Stimulated activated CD4-positive, alpha-beta T cell treated with anti-CD3 and anti-CD28 coated beads, Interleukin-1b, Interleukin-23, amount 100 ng/mL, for 48 hours (primary cell): ENCODE results near the gene PALM.
"Not testable (repeated sequence)": the region's sequence is repeated elsewhere in the genome, so short reads cannot be mapped to it uniquely, and the experiment has no call there.

Experiments used
- DNase-seq: peaks from one replicate; pipeline ENCODE4 v3.0.0-alpha.2; 2020

PALM gene

GRCh38 chr19:679418-680286 lies 29.1 kb upstream of the PALM start:
- DNase-seq = peak; percentile 31

DNA sequence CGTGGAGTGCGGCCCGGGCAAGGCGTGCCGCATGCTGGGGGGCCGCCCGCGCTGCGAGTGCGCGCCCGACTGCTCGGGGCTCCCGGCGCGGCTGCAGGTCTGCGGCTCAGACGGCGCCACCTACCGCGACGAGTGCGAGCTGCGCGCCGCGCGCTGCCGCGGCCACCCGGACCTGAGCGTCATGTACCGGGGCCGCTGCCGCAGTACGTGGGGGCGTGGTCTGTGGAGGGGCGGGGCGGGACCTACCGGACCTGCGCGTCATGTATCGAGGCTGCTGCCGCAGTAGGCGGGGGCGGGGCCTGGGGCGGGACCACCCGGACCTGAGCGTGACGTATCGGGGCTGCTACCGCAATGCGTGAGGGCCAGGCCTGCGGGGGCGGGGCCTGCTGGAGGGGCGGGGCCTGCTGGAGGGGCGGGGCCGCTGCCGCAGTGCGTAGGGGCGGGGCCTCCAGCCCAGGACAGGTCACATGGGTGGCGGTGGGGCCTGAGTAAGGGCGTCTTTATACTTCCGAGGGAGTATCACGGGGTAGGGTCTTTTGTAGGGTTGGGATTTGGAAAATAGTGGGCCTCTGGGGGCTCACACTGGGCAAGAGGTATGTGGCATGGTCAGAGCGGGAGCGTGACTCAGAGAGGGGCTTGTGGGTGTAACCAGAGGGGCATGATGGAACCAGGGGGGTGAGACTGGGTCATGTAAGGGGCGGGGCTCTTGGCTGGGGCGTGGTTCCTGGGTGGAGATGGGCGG lies 28.3 kb upstream of the PALM start:
- DNase-seq = peak; percentile 100

DNA sequence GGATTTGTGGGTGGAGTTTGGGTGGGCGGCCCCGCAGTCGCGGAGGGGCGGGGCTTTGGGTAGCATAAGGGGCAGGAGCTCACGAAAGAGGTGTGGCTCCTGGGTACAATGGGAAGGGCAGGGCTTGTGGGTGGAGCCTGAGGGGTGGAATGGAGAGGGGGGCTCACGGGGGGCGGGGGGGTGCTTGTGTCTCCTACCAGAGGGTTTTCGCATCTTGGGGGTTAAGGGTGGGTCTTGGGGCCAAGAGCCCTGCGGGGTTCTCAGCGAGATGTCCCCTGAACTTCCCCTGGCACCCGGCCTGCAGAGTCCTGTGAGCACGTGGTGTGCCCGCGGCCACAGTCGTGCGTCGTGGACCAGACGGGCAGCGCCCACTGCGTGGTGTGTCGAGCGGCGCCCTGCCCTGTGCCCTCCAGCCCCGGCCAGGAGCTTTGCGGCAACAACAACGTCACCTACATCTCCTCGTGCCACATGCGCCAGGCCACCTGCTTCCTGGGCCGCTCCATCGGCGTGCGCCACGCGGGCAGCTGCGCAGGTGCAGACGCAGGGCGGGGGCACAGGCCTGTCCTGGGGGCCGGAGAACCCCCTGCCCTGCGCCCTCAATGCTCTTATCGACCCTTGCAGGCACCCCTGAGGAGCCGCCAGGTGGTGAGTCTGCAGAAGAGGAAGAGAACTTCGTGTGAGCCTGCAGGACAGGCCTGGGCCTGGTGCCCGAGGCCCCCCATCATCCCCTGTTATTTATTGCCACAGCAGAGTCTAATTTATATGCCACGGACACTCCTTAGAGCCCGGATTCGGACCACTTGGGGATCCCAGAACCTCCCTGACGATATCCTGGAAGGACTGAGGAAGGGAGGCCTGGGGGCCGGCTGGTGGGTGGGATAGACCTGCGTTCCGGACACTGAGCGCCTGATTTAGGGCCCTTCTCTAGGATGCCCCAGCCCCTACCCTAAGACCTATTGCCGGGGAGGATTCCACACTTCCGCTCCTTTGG lies 27.4 kb upstream of the PALM start:
- DNase-seq = peak; percentile 97

DNA sequence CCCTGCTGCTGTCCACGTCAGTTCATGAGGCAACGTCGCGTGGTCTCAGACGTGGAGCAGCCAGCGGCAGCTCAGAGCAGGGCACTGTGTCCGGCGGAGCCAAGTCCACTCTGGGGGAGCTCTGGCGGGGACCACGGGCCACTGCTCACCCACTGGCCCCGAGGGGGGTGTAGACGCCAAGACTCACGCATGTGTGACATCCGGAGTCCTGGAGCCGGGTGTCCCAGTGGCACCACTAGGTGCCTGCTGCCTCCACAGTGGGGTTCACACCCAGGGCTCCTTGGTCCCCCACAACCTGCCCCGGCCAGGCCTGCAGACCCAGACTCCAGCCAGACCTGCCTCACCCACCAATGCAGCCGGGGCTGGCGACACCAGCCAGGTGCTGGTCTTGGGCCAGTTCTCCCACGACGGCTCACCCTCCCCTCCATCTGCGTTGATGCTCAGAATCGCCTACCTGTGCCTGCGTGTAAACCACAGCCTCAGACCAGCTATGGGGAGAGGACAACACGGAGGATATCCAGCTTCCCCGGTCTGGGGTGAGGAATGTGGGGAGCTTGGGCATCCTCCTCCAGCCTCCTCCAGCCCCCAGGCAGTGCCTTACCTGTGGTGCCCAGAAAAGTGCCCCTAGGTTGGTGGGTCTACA lies 25.9 kb upstream of the PALM start:
- no peak for DNase-seq

DNA sequence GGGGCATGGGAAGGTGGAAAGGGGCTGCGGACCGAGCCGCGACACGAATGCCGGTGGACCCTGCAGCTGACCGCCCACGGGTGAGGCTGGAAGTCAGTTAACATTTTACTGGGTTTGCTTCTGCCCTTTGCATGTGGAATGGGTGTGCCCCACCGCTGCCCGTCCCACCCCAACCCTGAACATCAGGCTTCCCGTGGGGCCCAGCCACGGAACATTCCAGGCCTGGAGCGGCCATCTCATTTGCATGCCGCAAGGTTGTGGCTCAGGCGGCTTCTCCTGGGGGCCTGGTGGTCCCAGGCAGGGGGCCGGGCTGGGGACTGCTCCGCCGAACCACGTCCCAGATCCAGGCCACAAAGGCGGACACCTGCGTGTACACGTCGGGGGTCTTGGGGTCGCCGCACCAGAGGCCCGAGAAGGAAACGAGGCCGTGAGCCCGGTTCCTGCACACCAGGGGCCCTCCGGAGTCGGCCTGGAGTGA lies 23.2 kb upstream of the PALM start:
- no peak for DNase-seq

DNA sequence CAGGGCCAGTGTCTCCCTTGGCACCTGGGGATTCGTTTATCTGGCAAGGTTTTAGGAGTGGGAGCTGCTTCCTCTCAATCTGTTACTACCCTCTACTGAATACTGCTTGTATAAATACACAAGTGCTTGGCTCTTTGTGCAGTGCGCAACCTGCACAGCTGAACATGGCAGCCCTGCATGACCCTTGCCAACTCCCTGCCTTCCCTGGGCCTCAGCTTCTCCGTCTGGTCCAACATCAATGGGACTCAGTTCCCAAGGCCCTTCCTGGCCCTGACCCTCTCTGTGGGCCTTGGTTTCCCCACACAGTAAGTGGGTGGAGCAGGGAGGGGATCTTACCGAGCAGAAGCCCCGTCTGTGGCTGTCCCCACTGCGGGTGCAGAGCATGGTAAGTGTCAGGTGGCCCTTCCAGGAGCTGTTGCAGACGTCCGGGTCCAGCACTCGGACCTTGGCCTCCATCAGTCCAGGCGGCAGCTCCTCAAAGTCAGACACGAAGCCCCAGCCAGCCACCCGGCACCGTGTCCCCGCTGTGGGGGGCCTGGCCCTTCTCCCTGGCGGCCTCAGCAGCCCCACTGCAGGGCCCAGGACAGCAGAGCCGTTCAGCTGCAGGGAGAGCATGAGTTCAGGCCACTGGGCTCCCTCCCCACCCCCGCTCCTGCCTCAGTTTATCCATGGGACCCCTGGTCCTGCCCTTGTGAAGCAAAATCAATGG lies 22.0 kb upstream of the PALM start:
- DNase-seq = no peak

- no peak for DNase-seq
Measured at GRCh38 chr19:687569-688166, 21.1 kb upstream of the PALM start.

DNA sequence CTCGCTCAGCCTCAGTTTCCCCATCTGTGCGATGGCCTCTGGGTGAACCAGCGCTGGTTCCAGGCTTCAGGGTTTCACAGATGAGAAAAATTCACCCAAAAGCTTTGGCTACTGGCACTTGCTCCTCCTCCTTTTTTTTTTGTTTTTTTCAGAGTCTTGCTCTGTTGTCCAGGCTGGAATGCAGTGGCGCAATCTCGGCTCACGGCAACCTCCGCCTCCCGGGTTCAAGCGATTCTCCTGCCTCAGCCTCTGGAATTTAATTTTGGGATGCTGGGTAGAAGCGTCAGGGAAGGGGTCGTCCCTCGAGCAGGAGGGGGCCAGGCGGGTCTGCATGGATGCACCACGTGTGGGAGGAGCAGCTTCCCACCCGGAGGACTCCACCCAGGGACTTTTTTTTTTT lies 20.5 kb upstream of the PALM start:
- no peak for DNase-seq

GRCh38 chr19:688992-689391 lies 19.7 kb upstream of the PALM start:
- no peak for DNase-seq

- DNase-seq = no peak
Measured at GRCh38 chr19:690203-690602, 18.5 kb upstream of the PALM start.

DNA sequence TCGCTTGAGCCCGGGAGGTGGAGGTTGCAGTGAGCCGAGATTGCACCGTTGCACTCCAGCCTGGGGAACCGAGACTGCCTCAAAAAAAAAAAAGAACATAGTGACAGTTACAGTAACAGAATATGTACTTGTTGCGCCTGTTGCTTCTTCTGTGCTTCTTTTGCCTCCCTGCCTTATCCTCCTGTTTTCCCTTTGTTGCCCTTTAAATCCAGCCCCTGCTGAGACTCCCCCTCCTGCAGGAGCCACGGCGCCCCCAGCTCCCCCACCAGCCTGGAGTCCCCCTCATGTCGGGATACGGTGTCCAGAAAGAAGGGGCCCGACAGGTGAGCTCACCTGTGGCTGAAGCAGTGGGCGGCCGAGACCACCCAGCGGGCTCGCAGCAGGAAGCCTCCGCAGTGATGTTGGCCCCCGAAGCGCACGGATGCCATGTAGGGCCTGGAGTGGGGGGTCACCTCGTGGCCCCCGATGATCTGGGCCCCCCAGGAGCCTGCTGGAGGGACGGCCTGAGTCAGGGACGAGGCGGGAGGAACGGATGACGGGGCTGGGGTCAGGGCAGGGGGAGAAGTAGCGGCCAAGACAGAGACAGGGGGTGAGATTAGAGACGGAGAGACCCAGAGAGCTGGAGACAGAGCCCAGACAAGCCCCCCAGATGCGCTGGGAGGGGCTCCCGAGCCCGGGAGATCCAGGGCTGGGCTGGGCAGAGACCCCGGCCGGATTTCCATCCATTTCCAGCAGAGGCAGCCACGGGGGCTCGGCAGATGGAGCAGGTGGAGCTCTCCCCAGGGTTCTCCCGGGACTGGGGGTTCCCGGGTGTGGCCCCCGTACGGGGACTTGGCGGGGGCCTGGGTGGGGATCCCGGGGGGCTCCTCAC lies 14.0 kb upstream of the PALM start:
- DNase-seq = no peak

GRCh38 chr19:695352-695949 lies 13.3 kb upstream of the PALM start, which contains the start of gene PRSS57:
PRSS57 (minus strand) TSS chr19:695452; CDS start chr19:695430, 22 bp downstream.
- no peak for DNase-seq

- DNase-seq = not testable (repeated sequence)
Measured at GRCh38 chr19:698529-698928, 10.2 kb upstream of the PALM start.

DNA sequence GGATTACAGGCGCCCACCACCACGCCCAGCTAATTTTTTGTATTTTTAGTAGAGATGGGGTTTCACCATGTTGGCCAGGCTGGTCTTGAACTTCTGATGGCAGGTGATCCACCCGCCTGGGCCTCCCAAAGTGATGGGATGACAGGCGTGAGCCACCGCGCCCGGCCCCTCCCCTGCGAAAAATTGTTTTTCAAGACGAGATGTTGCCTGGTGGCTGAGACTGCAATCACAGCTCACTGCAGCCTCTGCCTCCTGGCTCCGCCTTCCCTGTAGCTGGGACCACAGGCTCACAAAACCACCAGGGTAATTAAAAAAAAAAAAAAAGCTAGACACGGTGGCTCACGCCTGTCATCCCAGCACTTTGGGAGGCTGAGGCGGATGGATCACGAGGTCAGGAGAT lies 8.8 kb upstream of the PALM start:
- DNase-seq = not testable (repeated sequence)

GRCh38 chr19:702847-703246 lies 5.9 kb upstream of the PALM start:
- DNase-seq = not testable (repeated sequence)

DNA sequence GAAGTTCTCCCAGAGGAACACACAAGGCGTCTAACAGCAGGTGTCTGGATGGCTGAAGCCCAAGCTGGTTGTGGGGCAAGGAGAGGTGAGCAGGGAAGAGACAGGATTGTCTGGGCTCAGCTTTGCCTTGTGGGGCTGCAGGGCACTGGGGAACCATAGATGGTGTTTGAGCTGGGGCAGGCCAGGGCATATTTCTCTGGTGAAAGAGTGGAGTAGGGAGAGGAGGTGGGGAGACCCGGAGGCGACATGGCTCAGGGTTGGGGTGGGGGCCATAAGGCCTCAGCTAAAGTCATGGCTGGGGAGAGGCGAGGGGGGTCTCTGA lies 5.4 kb upstream of the PALM start:
- no peak for DNase-seq

DNA sequence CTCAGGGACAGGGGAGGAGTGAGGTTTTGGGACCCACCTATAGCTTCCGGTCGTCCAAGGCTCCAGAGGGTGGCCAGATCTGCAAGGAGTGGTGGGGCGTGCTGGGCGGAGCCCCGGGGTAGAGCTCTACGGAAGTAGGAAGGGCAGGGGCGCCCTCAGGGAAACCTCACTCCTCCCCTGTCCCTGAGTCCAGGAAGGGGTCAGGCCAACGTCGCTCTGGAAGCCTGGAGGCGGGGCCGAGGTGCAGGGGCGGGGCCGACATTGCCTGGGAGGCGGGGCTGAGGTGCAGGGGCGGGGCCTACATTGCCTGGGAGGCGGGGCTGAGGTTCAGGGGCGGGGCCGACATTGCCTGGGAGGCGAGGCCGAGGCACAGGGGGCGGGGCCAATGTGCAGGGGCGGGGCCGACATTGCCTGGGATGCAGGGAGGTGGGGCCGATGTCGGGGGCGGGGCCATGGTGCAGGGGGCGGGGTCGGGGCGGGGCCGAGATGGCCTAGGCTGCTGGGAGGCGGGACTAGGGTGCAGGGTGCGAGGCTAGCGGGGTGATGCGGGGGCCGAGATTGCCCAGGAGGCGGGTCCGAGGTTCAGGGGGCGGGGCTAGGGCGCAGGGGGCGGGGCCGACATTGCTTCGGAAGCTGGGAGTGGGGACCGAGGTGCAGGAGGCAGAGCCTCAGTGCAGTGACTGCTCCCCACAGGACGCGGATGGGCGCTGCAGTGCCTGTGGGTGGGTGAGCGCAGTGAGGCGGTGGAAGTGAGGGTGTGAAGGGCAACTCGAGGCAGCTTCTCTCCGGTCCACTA lies 4.9 kb upstream of the PALM start:
- DNase-seq = peak; percentile 85

GRCh38 chr19:704447-704741 lies 4.3 kb upstream of the PALM start:
- DNase-seq = no peak
